A549 (cell line): Measurements from ENCODE around the gene ATF4.

ENCODE experiments used
- CTCF ChIP-seq: fragments of >200 bp; sonication (Bioruptor Twin); formaldehyde crosslinking; IDR thresholded peaks from 3 replicates; pipeline ENCODE4 v1.5.1; 2016
- HOXB5 ChIP-seq: fragments of 250-450 bp; sonication (Bioruptor Pico); IDR thresholded peaks from 2 replicates; pipeline ENCODE4 v1.5.0; 2020; ENCODE audit warnings: mild to moderate bottlenecking, moderate library complexity
- JUN ChIP-seq, 2 experiments: fragments of >200 bp; sonication (Bioruptor Twin); formaldehyde crosslinking; IDR thresholded peaks; 2 replicates in 1 of 2; 3 replicates in 1 of 2; pipeline ENCODE4 v1.6.1; 2016 to 2017
- NFE2L2 ChIP-seq: fragments of 150-350 bp; conservative IDR thresholded peaks from 2 replicates; pipeline ENCODE4 v1.6.1; 2014; ENCODE audit warnings: low read length
- NR3C1 ChIP-seq: fragments of >200 bp; sonication (Bioruptor Twin); formaldehyde crosslinking; IDR thresholded peaks from 3 replicates; pipeline ENCODE4 v1.6.1; 2017
- POLR2A ChIP-seq: IDR thresholded peaks from 2 replicates; pipeline ENCODE4 v1.6.1; 2012; ENCODE audit warnings: mild to moderate bottlenecking, low read length

- no peak for TF ChIP-seq HOXB5 (CRISPR knock-in tag)
- no peak for TF ChIP-seq CTCF
- TF ChIP-seq JUN (IDR thresholded peaks at IDR 0.05): no peak
- TF ChIP-seq NFE2L2: no peak
- TF ChIP-seq POLR2A: no peak
- no peak for TF ChIP-seq NR3C1
These were observed 33.8 kb downstream of the ATF4 start for GRCh38 chr22:39554151-39554550.
